HG03196 (cell line): ENCODE measurements around the gene LRP1B.

Experiments
- ATAC-seq: cut with Tn5 transposase; IDR thresholded peaks from one replicate; pipeline ENCODE4 v1.9.1; 2021; ENCODE audit not compliant: unreplicated experiment

The LRP1B gene

GRCh38 chr2:142131010-142131669, at the start of gene LRP1B:
Gene LRP1B, minus strand, starts transcription at chr2:142131016. Its CDS starts 287 bp downstream, at chr2:142130729.
- ATAC-seq = no peak

- ATAC-seq = no peak
Observed at GRCh38 chr2:142179686-142180085, 48.9 kb upstream of the LRP1B start.

GRCh38 chr2:142178604-142179003, 47.8 kb upstream of the LRP1B start:
- ATAC-seq = no peak

GRCh38 chr2:142176941-142177340, 46.1 kb upstream of the LRP1B start:
- no peak for ATAC-seq

GRCh38 chr2:142175813-142176338, 45.1 kb upstream of the LRP1B start:
- no peak for ATAC-seq

GRCh38 chr2:142174176-142174575, 43.4 kb upstream of the LRP1B start:
- no peak for ATAC-seq

- no peak for ATAC-seq
Observed at GRCh38 chr2:142170847-142171246, 40.0 kb upstream of the LRP1B start.

GRCh38 chr2:142165790-142166189, 35.0 kb upstream of the LRP1B start:
- peak; percentile 100 for ATAC-seq

GRCh38 chr2:142153601-142154000, 22.8 kb upstream of the LRP1B start:
- no peak for ATAC-seq

GRCh38 chr2:142150453-142150852, 19.6 kb upstream of the LRP1B start:
- no peak for ATAC-seq

GRCh38 chr2:142144547-142144946, 13.7 kb upstream of the LRP1B start:
- ATAC-seq = no peak

- no peak for ATAC-seq
Observed at GRCh38 chr2:142142595-142142994, 11.8 kb upstream of the LRP1B start.

- no peak for ATAC-seq
Observed at GRCh38 chr2:142140434-142140845, 9.6 kb upstream of the LRP1B start.

- ATAC-seq = no peak
Observed at GRCh38 chr2:142139384-142139783, 8.6 kb upstream of the LRP1B start.

GRCh38 chr2:142136571-142136970, 5.8 kb upstream of the LRP1B start:
- no peak for ATAC-seq

- no peak for ATAC-seq
Observed at GRCh38 chr2:142134911-142135310, 4.1 kb upstream of the LRP1B start.

GRCh38 chr2:142130111-142131009, 456 bp downstream of the LRP1B start:
- no peak for ATAC-seq

GRCh38 chr2:142128105-142128504, 2.7 kb downstream of the LRP1B start:
- ATAC-seq = no peak

GRCh38 chr2:142127248-142127647, 3.6 kb downstream of the LRP1B start:
- no peak for ATAC-seq

GRCh38 chr2:142124706-142125105, 6.1 kb downstream of the LRP1B start:
- no peak for ATAC-seq

GRCh38 chr2:142119347-142119746, 11.5 kb downstream of the LRP1B start:
- ATAC-seq = no peak

GRCh38 chr2:142112757-142113221, 18.0 kb downstream of the LRP1B start:
- ATAC-seq = no peak
